Activated CD8-positive, alpha-beta T cell treated with anti-CD3 and anti-CD28 coated beads for 36 hours (primary cell): ENCODE measurements around the gene DPP6. TPM values are rescaled to one million over a fixed set of nuclear protein-coding genes. Genes with fewer than 3 reads are reported as not detected.

Experiments
- ATAC-seq: fragments of 200-7000 bp; cut with Tn5 transposase; one replicate; pipeline ENCODE4 v1.10.0; 2021; ENCODE audit warnings: mild to moderate bottlenecking, moderate library complexity
- CTCF ChIA-PET: fragments of 350-600 bp; sonication (Branson Sonifier 250); formaldehyde crosslinking; loops from one replicate; lab custom pipeline; 2021; ENCODE audit warnings: antibody characterized with exemption; lab: Charles Lee
- POLR2A ChIA-PET: fragments of 350-600 bp; sonication (Branson Sonifier 250); formaldehyde crosslinking; loops from one replicate; lab custom pipeline; 2021; ENCODE audit warnings: antibody characterized with exemption; lab: Charles Lee
- DNase-seq: peaks from one replicate; pipeline ENCODE4 v3.0.0-alpha.2; 2020
- H3K27ac Mint-ChIP-seq: one replicate; pipeline ENCODE4 v1.8.0; 2021; ENCODE audit warnings: mild to moderate bottlenecking, mixed read lengths
- H3K27me3 Mint-ChIP-seq: one replicate; pipeline ENCODE4 v1.8.0; 2021; ENCODE audit warnings: mixed read lengths
- H3K36me3 Mint-ChIP-seq: one replicate; pipeline ENCODE4 v1.8.0; 2021; ENCODE audit warnings: low read depth, mixed read lengths
- H3K4me1 Mint-ChIP-seq: one replicate; pipeline ENCODE4 v1.8.0; 2021; ENCODE audit warnings: low read depth, mixed read lengths
- H3K4me3 Mint-ChIP-seq: one replicate; pipeline ENCODE4 v1.8.0; 2021; ENCODE audit warnings: mild to moderate bottlenecking, moderate library complexity, mixed read lengths
- H3K9me3 Mint-ChIP-seq: one replicate; pipeline ENCODE4 v1.8.0; 2021; ENCODE audit warnings: mixed read lengths
- intact Hi-C: fragments of 100-400 bp; cut with micrococcal nuclease; formaldehyde crosslinking; loops from one replicate; pipeline ENCODE4 v1.10.0; 2022
- total RNA-seq, 2 experiments: library from RNA; stranded (reverse); gene quantifications; one replicate each; pipeline ENCODE4 v1.2.3, GENCODE V29; 2021
- TF ChIP-seq, protein P1 (sequence below): fragments of 200-600 bp; IDR thresholded peaks from one replicate; pipeline ENCODE4 v1.8.0; 2022; ENCODE audit warnings: antibody characterized with exemption, mild to moderate bottlenecking

DPP6 gene
- total RNA-seq, 2 experiments from 2014 or later = not detected

DNA sequence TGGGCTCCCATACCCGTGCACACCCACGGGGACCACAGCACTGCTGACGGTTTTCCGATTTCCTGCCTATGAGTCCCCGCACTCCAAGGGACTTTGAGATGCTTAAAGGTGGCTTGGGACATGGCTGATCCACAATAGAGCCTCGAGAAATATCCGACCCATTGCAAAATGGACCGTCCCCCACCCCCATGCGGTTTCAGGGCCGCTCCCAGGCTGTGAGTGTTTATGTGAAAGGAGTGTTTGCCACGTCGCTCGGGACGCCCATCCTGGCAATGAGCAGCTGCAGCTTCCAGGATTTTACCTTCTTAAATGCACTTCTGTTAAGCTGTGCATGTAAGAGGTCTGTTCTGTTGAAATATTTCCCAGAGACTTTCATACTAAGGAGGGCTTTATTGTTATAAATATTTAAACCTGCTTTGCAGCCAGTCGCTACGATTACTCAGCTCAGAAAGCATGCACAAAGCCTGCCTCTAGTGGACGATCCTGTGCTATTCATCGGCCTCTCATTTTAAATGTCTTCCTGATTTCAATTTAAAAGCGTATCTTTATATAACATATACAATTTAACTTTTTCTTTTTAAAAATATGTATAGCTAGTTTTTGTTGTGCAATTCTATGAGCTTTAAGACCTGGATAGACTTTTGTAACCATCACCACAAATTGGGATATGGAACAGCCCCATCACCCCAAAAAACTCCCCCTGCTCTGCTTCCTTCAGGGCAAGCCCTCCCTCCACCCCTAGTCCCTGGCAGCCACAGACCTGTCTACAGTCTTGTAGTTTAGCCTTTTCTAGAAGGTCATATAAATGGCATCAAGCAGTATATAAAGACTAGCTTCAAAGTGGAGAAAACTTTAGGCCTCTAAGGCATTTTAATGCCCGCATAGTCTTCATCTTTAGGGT lies 532.4 kb downstream of the DPP6 start:
- DNase-seq (no peak), ATAC-seq (no peak)
- H3K36me3 Mint-ChIP-seq = no peaks in the 10 kb centered on the region
- POLR2A ChIA-PET = interaction anchor here (0.6 kb wide), 1 partner anchor 1912 kb away, joined by 3 read pairs; no protein-coding TSS in a partner anchor
- TF ChIP-seq, protein P1, sequence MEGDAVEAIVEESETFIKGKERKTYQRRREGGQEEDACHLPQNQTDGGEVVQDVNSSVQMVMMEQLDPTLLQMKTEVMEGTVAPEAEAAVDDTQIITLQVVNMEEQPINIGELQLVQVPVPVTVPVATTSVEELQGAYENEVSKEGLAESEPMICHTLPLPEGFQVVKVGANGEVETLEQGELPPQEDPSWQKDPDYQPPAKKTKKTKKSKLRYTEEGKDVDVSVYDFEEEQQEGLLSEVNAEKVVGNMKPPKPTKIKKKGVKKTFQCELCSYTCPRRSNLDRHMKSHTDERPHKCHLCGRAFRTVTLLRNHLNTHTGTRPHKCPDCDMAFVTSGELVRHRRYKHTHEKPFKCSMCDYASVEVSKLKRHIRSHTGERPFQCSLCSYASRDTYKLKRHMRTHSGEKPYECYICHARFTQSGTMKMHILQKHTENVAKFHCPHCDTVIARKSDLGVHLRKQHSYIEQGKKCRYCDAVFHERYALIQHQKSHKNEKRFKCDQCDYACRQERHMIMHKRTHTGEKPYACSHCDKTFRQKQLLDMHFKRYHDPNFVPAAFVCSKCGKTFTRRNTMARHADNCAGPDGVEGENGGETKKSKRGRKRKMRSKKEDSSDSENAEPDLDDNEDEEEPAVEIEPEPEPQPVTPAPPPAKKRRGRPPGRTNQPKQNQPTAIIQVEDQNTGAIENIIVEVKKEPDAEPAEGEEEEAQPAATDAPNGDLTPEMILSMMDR = no peak
- no peaks in the 10 kb centered on the region for H3K9me3 Mint-ChIP-seq
- no peak overlapping the region for H3K27ac Mint-ChIP-seq
- no peak overlapping the region for H3K4me3 Mint-ChIP-seq
- no peaks in the 10 kb centered on the region for H3K27me3 Mint-ChIP-seq
- H3K4me1 Mint-ChIP-seq = no peaks in the 10 kb centered on the region
- CTCF ChIA-PET = interaction anchor here (1.4 kb wide), 1 partner anchor 9 kb away, joined by 6 read pairs; no protein-coding TSS in a partner anchor
- intact Hi-C loops = no loop called here

DNA sequence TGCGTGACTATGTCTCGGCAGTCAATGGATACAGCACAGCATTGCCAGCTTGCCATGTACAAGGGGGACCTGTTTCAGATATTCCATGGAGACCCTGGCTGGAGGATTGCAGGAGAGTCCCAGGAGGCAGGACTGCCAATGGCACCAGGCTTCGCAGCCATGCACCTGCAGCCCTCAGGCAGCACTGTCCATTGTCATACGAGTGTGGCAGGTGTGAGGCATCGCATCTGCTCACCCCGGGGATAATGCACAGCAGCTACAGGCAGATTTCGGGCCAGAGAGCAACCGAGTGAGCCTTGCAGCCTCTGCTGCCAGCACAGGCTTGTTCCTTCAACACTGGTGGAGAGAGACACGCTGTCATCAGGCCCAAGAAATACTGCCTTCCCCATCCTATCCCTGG lies 535.6 kb downstream of the DPP6 start:
- Mint-ChIP-seq H3K9me3 (peaks cover 1% of the 10 kb centered on the region), H3K4me1 (no peaks in the 10 kb centered on the region), H3K36me3 (no peaks in the 10 kb centered on the region), H3K27ac (no peak overlapping the region), H3K4me3 (no peak overlapping the region), H3K27me3 (no peaks in the 10 kb centered on the region)
- ATAC-seq (no peak), DNase-seq (no peak)
- ChIA-PET CTCF (no interaction called here), POLR2A (no interaction called here)
- TF ChIP-seq, protein P1 = no peak
- intact Hi-C loops = no loop called here

DNA sequence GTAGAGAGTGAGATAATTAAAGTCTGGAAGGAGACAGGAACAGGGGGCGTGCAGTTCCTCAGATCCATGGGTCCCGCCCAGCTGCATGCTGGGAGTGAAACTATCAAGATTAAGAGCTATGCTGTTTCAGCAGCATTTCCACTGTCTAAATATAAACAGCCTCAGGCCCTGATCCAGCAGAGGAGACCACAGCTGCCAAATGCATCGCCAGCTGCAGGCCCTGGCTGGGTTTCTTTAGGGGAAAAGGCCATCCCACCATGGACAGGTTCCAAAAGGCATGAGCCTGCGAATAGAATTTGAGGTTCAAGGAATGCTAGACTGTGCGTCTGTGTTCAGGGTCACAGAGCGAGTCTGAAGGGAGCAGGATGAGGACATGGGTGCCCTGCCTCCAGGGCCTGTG lies 539.3 kb downstream of the DPP6 start:
- TF ChIP-seq, protein P1 = no peak
- intact Hi-C loops = no loop called here
- Mint-ChIP-seq H3K36me3 (no peaks in the 10 kb centered on the region), H3K9me3 (peaks cover 1% of the 10 kb centered on the region), H3K27me3 (no peaks in the 10 kb centered on the region), H3K4me3 (no peak overlapping the region), H3K27ac (no peak overlapping the region), H3K4me1 (no peaks in the 10 kb centered on the region)
- ChIA-PET CTCF (no interaction called here), POLR2A (no interaction called here)
- no peak for DNase-seq
- ATAC-seq = no peak

DNA sequence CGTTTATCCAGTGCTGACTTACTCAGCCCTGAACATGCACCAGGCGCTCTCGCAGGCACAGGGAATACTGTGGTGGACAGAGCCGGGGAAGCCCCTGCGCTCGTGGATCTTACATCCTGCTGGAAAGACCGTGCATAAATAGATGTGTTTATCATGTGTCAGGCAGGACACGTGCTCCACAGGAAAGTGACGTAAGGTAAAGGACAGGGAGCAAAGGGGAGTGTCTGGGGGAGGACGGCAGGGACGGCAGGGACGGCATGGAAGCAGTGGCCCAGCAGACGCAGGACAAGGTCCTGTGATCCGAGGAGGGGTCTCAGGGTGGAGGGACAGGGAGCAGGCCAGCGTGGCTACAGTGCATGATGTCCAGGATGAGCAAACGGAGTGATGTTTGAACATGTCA lies 540.2 kb downstream of the DPP6 start:
- TF ChIP-seq, protein P1 = no peak
- Mint-ChIP-seq H3K27ac (no peak overlapping the region), H3K27me3 (no peaks in the 10 kb centered on the region), H3K9me3 (peaks cover 1% of the 10 kb centered on the region), H3K4me3 (no peak overlapping the region), H3K4me1 (no peaks in the 10 kb centered on the region), H3K36me3 (no peaks in the 10 kb centered on the region)
- ChIA-PET CTCF (interaction anchor here (2.0 kb wide), 1 partner anchor 8 kb away, joined by 6 read pairs; no protein-coding TSS in a partner anchor), POLR2A (no interaction called here)
- ATAC-seq (no peak), DNase-seq (no peak)
- intact Hi-C loops = no loop called here

DNA sequence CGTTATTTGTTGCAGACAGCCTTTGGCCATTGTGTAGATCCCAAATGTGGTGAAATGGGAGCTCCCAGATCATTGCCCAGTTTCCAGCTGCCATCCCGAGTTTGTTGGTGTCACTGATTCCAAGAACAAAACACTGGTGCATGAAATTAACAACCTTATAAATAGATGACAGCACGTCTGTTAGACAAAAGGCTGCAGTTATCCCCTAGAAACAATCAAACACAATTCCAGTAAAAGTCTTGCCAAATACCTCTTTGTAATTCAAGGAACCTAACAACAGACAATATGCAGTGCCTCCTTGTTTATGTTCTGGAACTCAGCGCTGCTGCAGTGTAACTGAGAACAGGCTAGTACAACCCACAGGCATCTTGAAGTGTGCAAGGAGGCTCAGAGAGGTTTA lies 546.2 kb downstream of the DPP6 start:
- no peaks in the 10 kb centered on the region for H3K27me3 Mint-ChIP-seq
- no peaks in the 10 kb centered on the region for H3K9me3 Mint-ChIP-seq
- no peak overlapping the region for H3K27ac Mint-ChIP-seq
- no peaks in the 10 kb centered on the region for H3K36me3 Mint-ChIP-seq
- no peak for ATAC-seq
- TF ChIP-seq, protein P1 = no peak
- POLR2A ChIA-PET = no interaction called here
- no peaks in the 10 kb centered on the region for H3K4me1 Mint-ChIP-seq
- no peak for DNase-seq
- intact Hi-C loops = no loop called here
- CTCF ChIA-PET = no interaction called here
- no peak overlapping the region for H3K4me3 Mint-ChIP-seq
